GM19324 (cell line): ENCODE measurements around the gene LASP1.
"Not testable (repeated sequence)": the region's sequence is repeated elsewhere in the genome, so short reads cannot be mapped to it uniquely, and the experiment has no call there.

Source experiments
- ATAC-seq: cut with Tn5 transposase; IDR thresholded peaks from one replicate; pipeline ENCODE4 v1.9.1; 2021; ENCODE audit warnings: mild to moderate bottlenecking, moderate library complexity; ENCODE audit not compliant: unreplicated experiment, low FRiP score

The LASP1 gene

DNA sequence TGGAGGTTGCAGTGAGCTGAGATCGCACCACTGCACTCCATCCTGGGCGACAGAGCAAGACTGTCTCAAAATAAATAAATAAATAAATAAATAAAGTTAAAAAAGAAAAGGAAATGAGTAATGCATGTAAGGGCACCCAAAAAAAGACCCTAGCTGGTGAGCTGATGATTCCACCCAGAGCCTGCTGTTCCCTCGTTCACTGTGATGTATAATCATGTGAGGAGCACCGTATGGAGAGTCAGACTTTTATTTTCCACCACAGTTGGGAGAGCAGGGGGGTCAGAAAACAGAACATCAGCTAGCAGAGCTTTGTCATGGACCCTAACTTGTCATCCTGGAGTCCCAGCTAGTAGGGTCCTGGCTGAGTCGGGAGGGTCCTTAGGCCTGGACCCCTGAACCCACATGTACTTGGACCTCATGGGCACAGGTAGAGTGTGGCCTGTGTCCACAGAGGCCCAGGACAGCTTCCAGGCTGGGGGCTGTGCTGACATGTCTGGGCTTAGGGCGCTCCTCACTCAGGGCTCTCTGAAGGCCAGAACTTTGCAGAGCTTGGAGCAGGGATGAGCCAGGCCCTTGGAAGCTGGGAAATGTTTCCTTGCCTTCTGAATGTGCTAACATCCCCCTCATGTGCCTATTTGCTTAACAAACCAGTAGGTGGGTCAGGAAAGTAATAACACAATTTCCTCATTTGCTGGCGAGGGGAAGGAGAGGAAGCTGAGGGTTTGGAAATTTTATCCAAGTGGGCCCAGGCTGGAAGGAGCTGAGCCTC, 36.8 kb downstream of the LASP1 start:
- ATAC-seq = no peak

DNA sequence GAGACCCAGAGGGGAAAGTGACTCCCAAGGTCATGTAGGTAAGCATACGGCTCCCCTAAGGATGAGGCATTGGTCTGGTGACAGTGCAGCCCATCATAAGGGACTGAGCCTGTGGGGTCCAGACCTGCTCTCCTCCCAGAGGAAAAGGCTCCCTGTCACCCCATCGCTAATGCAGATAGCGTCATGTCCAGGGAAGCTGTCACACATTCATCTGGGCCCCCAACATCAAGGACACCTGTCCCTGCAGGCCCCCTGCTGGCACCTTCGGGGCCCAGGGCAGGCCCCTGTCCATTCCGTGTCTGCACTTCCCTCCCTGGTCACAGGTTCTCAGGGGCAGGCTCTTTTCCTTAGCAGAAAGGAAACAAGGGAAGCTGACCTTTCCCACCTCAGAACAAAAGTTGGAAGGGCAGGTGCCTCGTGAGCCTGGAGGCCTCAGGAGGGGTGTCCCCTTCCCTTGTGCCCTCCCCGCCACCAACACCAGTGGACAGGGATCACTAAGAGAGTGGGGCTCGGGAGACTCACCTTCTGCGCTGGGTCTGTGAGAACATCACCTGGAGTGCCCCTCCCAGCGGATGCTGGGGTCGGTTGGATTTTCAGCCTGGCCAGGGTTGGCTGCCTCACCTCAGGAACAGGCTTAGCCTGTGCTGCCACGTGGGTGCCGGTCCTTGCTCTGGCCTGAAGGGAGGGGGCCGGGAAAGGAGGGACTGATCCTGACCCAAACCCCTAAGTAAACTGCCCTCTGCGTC, 38.2 kb downstream of the LASP1 start:
- no peak for ATAC-seq

GRCh38 chr17:38908676-38909181, 38.9 kb downstream of the LASP1 start:
- ATAC-seq = no peak

DNA sequence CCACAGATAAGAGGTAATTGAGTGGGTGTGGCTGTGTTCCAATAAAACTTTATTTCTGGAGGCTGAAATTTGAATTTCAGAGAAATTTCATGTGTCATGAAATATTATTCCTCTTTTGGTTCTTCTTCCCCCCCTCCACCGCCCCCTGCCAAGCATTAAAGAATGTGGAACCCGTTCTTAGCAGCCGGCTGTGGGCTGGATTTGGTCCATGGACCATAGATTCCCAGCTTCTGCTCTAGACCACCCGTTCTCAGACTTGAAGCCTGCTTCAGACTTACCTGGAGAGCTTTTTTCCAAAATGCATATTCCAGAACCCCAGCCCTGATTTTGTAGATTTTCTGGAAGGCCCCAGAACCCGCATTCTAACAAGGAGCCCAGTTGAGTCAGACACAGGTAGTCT, 40.5 kb downstream of the LASP1 start:
- ATAC-seq = no peak

DNA sequence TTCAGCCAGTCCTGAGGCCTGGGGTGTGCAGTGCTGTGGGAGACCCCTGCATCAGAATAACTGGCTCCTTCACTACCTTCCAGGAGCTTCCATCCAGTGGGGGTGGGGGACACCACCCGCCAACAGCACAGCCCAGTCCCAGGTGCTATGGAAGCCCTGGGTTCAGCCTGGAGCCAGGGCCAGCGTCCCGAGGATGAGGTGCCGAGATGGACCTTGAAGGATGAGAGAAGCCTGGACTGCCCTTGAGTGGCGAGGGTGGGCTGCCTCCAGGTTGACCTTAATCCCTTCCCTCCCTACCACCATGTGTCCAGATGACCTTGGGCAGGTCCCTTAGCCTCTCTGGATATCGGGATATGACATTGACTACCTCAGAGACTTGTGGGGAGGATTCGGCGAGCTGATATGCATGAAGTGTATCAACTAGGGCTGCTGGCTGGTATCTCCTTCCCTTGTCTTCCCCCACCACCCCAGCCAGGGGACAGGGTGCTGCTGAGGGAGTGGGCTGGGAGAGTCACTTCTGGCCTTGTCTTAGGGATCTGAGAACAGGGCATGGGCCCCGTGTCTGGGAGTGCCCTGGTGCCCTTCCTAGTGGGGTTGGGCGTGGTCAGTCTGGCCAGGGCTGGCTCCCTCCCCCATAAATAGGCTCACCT, 41.3 kb downstream of the LASP1 start:
- no peak for ATAC-seq

GRCh38 chr17:38911731-38912081, 41.8 kb downstream of the LASP1 start:
- ATAC-seq = not testable (repeated sequence)

- ATAC-seq = no peak
Observed at GRCh38 chr17:38912221-38912813, 42.5 kb downstream of the LASP1 start.

DNA sequence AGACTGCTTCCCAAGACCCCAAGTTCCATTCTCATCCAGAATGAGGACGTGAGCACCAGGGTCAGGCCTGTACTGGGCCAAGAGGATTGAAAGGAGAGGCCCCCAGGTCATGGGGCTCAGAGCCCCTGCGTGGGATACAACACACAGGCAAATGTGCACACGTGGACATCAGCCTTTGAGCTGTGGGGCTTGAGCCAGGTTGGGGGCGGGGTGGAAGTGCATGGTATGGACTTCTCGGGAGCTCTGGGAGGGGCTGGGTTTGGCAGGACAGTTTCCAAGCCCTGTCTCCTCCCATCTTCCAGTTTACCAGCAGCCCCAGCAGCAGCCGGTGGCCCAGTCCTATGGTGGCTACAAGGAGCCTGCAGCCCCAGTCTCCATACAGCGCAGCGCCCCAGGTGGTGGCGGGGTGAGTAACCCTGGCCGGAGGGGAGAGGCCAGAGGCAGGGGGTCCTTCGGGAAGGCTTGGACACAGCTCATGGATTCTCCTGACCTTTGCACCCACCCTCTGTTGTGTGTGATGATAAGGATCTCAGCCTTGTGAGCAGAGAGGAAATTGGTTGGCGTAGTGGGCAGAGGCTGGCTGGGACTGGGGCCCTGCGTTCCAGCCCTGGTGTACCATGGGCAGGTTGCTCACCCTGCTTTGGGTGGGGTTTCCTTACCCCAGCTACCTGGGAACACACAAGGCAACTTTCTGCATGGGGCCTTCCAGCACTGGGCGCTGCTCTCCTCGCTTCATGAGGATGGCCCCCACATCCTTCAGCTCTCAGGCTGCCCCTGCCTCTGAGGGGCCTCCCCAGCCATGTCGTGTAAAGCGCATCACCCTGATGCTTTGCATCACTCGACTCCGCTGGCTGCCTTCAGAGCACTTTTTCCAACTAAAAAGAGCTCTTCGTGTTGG, 45.1 kb downstream of the LASP1 start:
- no peak for ATAC-seq

DNA sequence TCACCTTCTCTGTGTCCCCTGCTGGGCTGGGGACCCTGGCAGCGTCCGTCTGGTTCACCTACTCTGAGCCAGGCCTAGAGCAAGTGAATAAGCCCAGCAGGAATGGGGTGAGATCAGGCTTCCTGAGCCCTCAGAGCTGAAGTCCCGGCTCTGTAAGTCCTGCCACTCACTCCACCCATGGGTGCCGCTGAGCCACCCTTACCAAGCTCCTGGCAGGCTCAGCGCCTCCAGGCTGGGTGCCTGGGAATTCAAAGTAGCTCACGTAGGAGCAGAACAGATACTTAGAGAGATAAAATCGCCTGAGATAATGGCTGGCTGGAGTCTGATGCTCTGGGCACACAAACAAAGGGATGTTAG, 45.8 kb downstream of the LASP1 start:
- no peak for ATAC-seq

- no peak for ATAC-seq
Observed at GRCh38 chr17:38916771-38917170, 46.9 kb downstream of the LASP1 start.

GRCh38 chr17:38917259-38917658, 47.4 kb downstream of the LASP1 start:
- no peak for ATAC-seq

GRCh38 chr17:38918129-38918913, 48.5 kb downstream of the LASP1 start:
- ATAC-seq = no peak

GRCh38 chr17:38918916-38919315, 49.1 kb downstream of the LASP1 start:
- no peak for ATAC-seq

DNA sequence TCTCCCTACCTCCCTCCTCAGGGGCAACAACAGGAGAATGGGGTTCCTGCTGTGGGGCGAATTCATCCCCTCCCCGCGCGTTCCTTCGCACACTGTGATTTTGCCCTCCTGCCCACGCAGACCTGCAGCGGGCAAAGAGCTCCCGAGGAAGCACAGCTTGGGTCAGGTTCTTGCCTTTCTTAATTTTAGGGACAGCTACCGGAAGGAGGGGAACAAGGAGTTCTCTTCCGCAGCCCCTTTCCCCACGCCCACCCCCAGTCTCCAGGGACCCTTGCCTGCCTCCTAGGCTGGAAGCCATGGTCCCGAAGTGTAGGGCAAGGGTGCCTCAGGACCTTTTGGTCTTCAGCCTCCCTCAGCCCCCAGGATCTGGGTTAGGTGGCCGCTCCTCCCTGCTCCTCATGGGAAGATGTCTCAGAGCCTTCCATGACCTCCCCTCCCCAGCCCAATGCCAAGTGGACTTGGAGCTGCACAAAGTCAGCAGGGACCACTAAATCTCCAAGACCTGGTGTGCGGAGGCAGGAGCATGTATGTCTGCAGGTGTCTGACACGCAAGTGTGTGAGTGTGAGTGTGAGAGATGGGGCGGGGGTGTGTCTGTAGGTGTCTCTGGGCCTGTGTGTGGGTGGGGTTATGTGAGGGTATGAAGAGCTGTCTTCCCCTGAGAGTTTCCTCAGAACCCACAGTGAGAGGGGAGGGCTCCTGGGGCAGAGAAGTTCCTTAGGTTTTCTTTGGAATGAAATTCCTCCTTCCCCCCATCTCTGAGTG, 49.6 kb downstream of the LASP1 start:
- ATAC-seq = no peak

DNA sequence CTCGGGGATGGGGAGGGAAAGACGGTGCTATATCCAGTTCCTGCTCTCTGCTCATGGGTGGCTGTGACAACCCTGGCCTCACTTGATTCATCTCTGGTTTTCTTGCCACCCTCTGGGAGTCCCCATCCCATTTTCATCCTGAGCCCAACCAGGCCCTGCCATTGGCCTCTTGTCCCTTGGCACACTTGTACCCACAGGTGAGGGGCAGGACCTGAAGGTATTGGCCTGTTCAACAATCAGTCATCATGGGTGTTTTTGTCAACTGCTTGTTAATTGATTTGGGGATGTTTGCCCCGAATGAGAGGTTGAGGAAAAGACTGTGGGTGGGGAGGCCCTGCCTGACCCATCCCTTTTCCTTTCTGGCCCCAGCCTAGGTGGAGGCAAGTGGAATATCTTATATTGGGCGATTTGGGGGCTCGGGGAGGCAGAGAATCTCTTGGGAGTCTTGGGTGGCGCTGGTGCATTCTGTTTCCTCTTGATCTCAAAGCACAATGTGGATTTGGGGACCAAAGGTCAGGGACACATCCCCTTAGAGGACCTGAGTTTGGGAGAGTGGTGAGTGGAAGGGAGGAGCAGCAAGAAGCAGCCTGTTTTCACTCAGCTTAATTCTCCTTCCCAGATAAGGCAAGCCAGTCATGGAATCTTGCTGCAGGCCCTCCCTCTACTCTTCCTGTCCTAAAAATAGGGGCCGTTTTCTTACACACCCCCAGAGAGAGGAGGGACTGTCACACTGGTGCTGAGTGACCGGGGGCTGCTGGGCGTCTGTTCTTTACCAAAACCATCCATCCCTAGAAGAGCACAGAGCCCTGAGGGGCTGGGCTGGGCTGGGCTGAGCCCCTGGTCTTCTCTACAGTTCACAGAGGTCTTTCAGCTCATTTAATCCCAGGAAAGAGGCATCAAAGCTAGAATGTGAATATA, 50.8 kb downstream of the LASP1 start:
- no peak for ATAC-seq

- no peak for ATAC-seq
Observed at GRCh38 chr17:38921756-38922411, 52.0 kb downstream of the LASP1 start.
